Testis (tissue), 3 donors: ENCODE measurements around the gene RGS6. TPM values are rescaled to one million over a fixed set of nuclear protein-coding genes. Genes with fewer than 3 reads are reported as not detected.

Experiments used
- DNase-seq: peaks from one replicate; pipeline ENCODE4 v3.0.0-alpha.2; 2019
- H3K27ac ChIP-seq, 2 donors: fragments of 200-600 bp; sonication (generic); one replicate each; pipeline ENCODE4 v1.5.1; 2019
- H3K27me3 ChIP-seq: fragments of 200-600 bp; sonication (generic); one replicate; pipeline ENCODE4 v1.5.1; 2019
- H3K36me3 ChIP-seq: fragments of 200-600 bp; sonication (generic); one replicate; pipeline ENCODE4 v1.5.1; 2017; ENCODE audit warnings: low read depth; ENCODE audit errors: missing control alignments
- H3K4me1 ChIP-seq: fragments of 200-600 bp; sonication (generic); one replicate; pipeline ENCODE4 v1.5.1; 2019
- H3K4me3 ChIP-seq, 2 donors: fragments of 200-600 bp; sonication (generic); one replicate each; pipeline ENCODE4 v1.5.1; 2017 to 2019
- H3K9me3 ChIP-seq: fragments of 200-600 bp; sonication (generic); one replicate; pipeline ENCODE4 v1.5.1; 2017
- CTCF ChIP-seq, 3 experiments: fragments of 450-650 bp in 2 of 3; fragments of 200-600 bp in 1 of 3; sonication (generic) in 1 of 3; IDR thresholded peaks; one replicate each; pipeline ENCODE4 v1.5.1; 2016 to 2019; ENCODE audit warnings: antibody characterized with exemption in 3 of 3, mild to moderate bottlenecking in 2 of 3, moderate library complexity in 1 of 3
- POLR2A ChIP-seq: fragments of 450-650 bp; IDR thresholded peaks from one replicate; pipeline ENCODE4 v1.6.1; 2017; ENCODE audit warnings: antibody characterized with exemption, mild to moderate bottlenecking, moderate library complexity
- WGBS, 2 donors: methylation state at CpG; one replicate each; pipeline ENCODE4 v1.1.5; 2018; 5-methylcytosine and 5-hydroxymethylcytosine counted together
- intact Hi-C: fragments of 100-400 bp; cut with DNase I; formaldehyde crosslinking; loops from one replicate; pipeline ENCODE4 v1.15.1; 2023; ENCODE audit warnings: low total_unique reads
- polyA plus RNA-seq: library from polyadenylated mRNA; stranded (reverse); fragments of 350-450 nt; fragmentation: Illumina TruSeq; extraction: RNeasy Lipid Tissue Mini Kit (QIAGEN cat#74804); gene quantifications from one replicate; pipeline ENCODE4 v1.2.3, GENCODE V29; 2014; ENCODE audit warnings: low read depth, low replicate concordance; ENCODE audit not compliant: insufficient read depth
- total RNA-seq, 2 donors: library from RNA; depleted of rRNA; stranded (reverse); fragments of >200 nt; gene quantifications; one replicate each; pipeline ENCODE4 v1.2.3, GENCODE V29; 2016

The RGS6 gene
- total and polyA plus RNA-seq, 3 donors from 2014 or later = 6.3 to 21.3 (median 16.0) TPM

DNA sequence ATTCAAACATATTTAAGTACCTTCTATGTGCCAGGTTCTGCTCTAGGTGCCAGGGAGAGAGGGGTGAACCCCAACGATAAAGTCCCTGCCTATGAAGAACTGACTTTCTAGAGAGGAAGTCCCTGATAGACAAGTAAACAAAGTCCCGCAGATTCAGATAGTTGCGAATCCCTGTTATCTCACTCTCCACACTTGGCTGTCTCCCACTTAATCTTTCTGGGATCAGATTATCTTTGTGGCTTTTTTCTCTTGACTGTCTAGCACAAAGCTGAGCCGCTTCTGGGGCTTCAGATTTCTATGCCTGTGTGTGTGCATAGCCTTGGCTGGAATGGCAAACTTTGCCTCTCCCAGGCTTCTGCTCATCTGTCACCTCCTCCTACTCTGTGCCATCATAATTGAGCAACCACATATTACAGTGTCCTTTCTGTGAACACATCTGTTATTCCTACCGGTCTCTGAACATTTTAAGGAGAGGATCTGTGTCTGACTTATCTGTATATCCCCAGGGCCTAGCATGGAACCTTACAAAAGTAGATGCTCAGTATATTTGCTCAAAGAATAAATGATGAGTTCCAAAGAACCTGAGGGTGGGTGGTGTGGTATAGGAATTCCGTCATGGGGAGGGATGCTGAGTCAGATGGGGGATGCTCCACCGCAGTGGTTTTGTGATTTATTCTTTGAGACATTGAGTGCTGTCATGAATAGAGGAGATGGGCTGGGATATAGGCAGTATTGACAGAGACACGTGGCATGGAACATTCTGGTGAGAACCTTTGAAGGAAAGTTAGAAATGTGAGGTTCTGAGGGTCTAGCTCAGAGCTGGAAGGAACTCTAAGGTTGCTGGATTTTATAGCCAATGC, 28.5 kb downstream of the RGS6 start:
- TF ChIP-seq POLR2A = no peak
- no peak for TF ChIP-seq CTCF (IDR thresholded peaks at IDR 0.05)
- no peak overlapping the region for H3K27ac ChIP-seq
- WGBS, 2 donors = 88 to 94% methylated on average over 8 of the region's 8 CpGs

DNA sequence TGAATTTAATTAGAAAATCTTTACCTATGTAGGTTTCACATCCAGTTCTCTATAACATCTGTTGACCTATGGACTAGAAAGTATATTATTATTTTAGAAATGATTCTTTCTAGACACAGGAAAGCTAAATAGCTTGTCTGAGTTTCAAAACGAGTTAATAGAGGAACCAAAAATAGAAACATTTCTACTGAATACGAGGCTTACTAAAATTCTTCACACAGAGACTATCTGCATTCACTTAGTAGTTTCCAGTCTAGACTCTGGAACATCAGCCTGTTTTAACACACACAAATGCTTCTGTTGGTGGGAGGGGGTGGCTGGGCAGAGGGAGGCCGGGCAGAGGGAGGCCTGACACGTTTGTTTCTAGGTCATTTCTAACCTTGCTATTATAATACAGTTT, 29.7 kb downstream of the RGS6 start:
- Histone ChIP-seq H3K4me1 (no peaks in the 10 kb centered on the region), H3K27me3 (no peaks in the 10 kb centered on the region), H3K9me3 (no peaks in the 10 kb centered on the region), H3K4me3 (no peak overlapping the region), H3K36me3 (no peaks in the 10 kb centered on the region), H3K27ac (no peak overlapping the region)
- 32 to 39% methylated on average over 4 of the region's 4 CpGs for WGBS, 2 donors
- intact Hi-C loops = no loop called here
- no peak for DNase-seq
- no peak for TF ChIP-seq CTCF (IDR thresholded peaks at IDR 0.05)
- no peak for TF ChIP-seq POLR2A

More for the DNA sequence above, 28.5 kb downstream of the RGS6 start:
- Histone ChIP-seq H3K27me3 (no peaks in the 10 kb centered on the region), H3K36me3 (no peaks in the 10 kb centered on the region), H3K4me1 (no peaks in the 10 kb centered on the region), H3K9me3 (no peaks in the 10 kb centered on the region), H3K4me3 (no peak overlapping the region)
- no peak for DNase-seq
- intact Hi-C loops = no loop called here

DNA sequence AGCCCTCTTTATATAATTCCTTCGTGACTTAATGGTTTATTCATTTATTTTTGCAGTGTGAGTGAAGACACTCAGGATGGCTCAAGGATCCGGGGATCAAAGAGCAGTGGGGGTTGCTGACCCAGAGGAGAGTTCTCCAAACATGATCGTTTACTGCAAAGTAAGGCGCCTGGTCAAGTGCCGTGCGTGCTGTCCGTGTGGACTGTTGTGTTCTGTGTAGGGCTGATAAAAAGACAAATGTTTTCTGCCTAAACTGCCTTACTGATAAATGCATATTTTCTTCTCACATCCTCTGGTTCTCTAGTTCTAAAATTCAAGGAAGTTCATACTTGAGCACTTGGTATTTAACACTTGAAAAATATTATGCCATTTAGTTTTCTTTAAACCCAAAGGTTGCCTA, 32.5 kb downstream of the RGS6 start:
- TF ChIP-seq CTCF (IDR thresholded peaks at IDR 0.05) (no peak), POLR2A (no peak)
- intact Hi-C loops = no loop called here
- Histone ChIP-seq H3K27ac (no peak overlapping the region), H3K4me1 (no peaks in the 10 kb centered on the region), H3K36me3 (no peaks in the 10 kb centered on the region), H3K9me3 (no peaks in the 10 kb centered on the region), H3K27me3 (no peaks in the 10 kb centered on the region), H3K4me3 (no peak overlapping the region)
- no peak for DNase-seq
- WGBS, 2 donors = 59 to 64% methylated on average over 7 of the region's 7 CpGs

DNA sequence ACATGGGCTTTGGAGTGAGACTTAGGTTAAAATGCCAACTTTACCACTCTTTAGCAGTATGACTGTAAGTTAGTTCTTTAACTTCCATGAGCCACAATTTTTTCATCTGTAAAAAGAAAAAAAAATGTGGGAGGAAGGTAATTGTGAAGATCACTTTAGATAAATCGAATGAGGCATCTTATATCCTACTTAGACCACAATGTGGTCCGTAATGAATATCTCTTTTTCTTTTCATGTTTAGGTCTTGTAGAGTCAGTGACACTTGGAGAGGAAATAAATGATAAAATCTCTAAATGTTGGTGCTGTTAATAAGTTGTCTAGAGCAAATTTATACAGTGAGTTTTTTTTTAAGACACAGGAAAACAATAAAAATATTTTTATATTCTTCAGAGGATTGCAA, 34.3 kb downstream of the RGS6 start:
- 83 to 91% methylated on average over 2 of the region's 2 CpGs for WGBS, 2 donors
- no peak overlapping the region for H3K4me3 ChIP-seq

More for the DNA sequence above, 34.3 kb downstream of the RGS6 start:
- intact Hi-C loops = no loop called here
- Histone ChIP-seq H3K27ac (no peak overlapping the region), H3K36me3 (no peaks in the 10 kb centered on the region), H3K9me3 (no peaks in the 10 kb centered on the region), H3K4me1 (no peaks in the 10 kb centered on the region), H3K27me3 (no peaks in the 10 kb centered on the region)
- DNase-seq = no peak
- TF ChIP-seq CTCF (IDR thresholded peaks at IDR 0.05) (no peak), POLR2A (no peak)
